Activated T-helper 1 cell treated with Interleukin-2 at 50 U/mL for 16 hours (primary cell): ENCODE measurements around the gene SLC25A10.

Experiments used
- DNase-seq: peaks from one replicate; pipeline ENCODE4 v3.0.0-alpha.2; 2020; ENCODE audit warnings: low read depth

Gene SLC25A10

GRCh38 chr17:81687770-81688541 lies 24.1 kb upstream of the SLC25A10 start:
- DNase-seq = no peak

- no peak for DNase-seq
These were observed 23.5 kb upstream of the SLC25A10 start for GRCh38 chr17:81688616-81689015.

- DNase-seq = no peak
These were observed 22.0 kb upstream of the SLC25A10 start for GRCh38 chr17:81690066-81690465.

GRCh38 chr17:81690549-81690948 lies 21.5 kb upstream of the SLC25A10 start:
- DNase-seq = no peak

- DNase-seq = no peak
These were observed 20.9 kb upstream of the SLC25A10 start for GRCh38 chr17:81691196-81691595.

GRCh38 chr17:81691608-81692007 lies 20.5 kb upstream of the SLC25A10 start:
- no peak for DNase-seq

- no peak for DNase-seq
These were observed 18.4 kb upstream of the SLC25A10 start for GRCh38 chr17:81693509-81694210.

GRCh38 chr17:81694810-81695209 lies 17.3 kb upstream of the SLC25A10 start:
- DNase-seq = no peak

GRCh38 chr17:81695211-81695610 lies 16.9 kb upstream of the SLC25A10 start:
- no peak for DNase-seq

- no peak for DNase-seq
These were observed 16.3 kb upstream of the SLC25A10 start for GRCh38 chr17:81695801-81696200.

- DNase-seq = no peak
These were observed 15.7 kb upstream of the SLC25A10 start for GRCh38 chr17:81696218-81696941.

GRCh38 chr17:81697261-81698044 lies 14.6 kb upstream of the SLC25A10 start:
- DNase-seq = no peak

GRCh38 chr17:81700353-81701287 lies 11.5 kb upstream of the SLC25A10 start:
- no peak for DNase-seq

- no peak for DNase-seq
These were observed 10.6 kb upstream of the SLC25A10 start for GRCh38 chr17:81701288-81702071.

- peak; percentile 78 for DNase-seq
These were observed 8.9 kb upstream of the SLC25A10 start, which contains the start of gene MRPL12 for GRCh38 chr17:81702934-81703746. TSS of gene MRPL12 (plus strand) at chr17:81703367. CDS start at chr17:81703502, 135 bp downstream.

GRCh38 chr17:81703747-81704654 lies 8.1 kb upstream of the SLC25A10 start:
- no peak for DNase-seq

GRCh38 chr17:81705518-81706231 lies 6.4 kb upstream of the SLC25A10 start:
- no peak for DNase-seq
